Measurements from ENCODE around the gene ANKRD11. TPM values are rescaled to one million over a fixed set of nuclear protein-coding genes. Genes with fewer than 3 reads are reported as not detected.
A peak's percentile ranks its signal among the peaks of the same experiment; 100 is the strongest.

The ANKRD11 gene
- total and polyA plus RNA-seq, 7 donors: 30.6 to 161 (median 42.8) TPM

DNA sequence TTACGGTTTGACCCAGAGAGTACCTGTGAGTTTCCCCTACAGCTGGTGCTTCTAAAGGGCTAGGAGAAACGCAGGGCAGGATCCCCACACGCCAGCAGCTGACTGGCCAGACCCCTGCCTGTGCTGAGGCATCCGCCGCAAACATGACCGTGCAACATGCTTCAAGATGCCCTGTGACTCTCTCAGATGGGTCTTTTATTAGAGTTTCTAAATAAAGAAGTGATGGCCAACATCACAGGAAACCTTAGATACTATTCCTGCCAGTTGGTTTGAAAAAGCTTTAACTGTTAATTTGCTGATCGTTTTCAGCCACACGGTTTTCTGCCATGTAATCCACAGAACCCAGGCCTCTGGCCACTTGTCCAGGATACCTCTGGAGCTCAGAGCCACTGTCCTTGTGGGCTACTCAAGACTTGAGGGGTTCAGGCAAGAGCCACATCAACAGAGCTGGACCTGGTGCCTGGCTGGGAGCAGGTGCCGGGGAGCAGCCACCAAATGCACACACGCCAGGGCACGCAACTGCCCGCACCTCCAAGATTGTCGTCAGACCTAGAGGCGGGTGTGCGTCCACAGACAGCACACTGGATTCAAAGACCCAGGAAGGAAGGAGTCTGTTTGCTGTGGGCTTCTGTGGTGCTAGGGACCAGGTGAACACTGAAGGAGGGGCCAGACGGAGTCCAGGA lies 154.4 kb downstream of the ANKRD11 start:
- 78 to 89% methylated on average over 16 of the region's 16 CpGs for WGBS, 2 donors

DNA sequence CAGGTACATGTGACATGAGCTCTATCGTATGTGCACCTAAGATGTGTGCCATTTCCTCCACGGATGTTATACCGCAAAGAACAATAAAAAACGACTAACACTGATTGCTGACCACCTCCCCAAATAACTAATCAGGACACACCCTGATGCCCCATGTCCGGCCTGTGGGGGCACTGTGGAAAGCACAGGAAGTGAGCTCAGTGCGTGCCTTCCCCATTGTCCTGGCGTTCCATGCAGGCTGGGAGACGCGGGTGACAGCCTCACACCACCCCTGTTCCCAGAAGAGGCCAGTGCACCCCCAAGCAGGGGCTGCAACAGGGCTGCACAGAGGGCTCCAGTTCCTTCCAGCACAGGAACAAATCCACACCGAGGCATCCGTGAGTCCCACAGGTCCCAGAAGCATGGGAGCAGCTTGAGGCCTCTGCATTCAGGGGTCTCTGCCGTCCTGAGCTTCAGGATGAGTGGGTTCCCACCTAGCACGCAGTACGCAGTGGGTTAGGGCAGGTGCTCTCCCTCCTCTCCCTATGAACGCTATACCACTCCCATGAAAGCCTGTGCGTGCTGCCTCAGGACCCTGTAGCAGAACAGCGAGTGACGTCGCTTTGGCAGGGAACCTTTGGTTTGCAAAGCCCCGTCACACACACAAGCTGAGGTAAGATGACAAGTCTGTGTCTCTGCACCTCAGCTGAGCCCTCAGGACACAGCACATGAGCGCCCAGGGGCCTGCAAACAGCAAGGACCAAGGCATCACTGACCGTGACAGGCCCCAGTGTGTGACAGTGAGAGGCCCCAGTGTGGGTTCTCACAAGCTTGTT lies 155.2 kb downstream of the ANKRD11 start:
- Histone ChIP-seq H3K27me3 (no peaks in the 10 kb centered on the region), H3K27ac (peak overlapping the region in 3 of 4 donors; percentile 37 to 62 (median 56)), H3K9me3 (no peaks in the 10 kb centered on the region), H3K4me3 (no peak overlapping the region), H3K4me1 (peaks cover 0 to 55% (median 48%) of the 10 kb centered on the region in 4 donors), H3K36me3 (no peaks in the 10 kb centered on the region)
- intact Hi-C loops (cut with DNase I): loop anchor here (5.0 kb wide), 2 partner anchors 152 to 222 kb away; no protein-coding TSS in a partner anchor
- no peak for DNase-seq
- WGBS, 2 donors: 79 to 81% methylated on average over 22 of the region's 22 CpGs
- TF ChIP-seq POLR2A (IDR thresholded peaks at IDR 0.05): no peak
- no peak for TF ChIP-seq EP300 (IDR thresholded peaks at IDR 0.05)
- TF ChIP-seq POLR2AphosphoS5 (IDR thresholded peaks at IDR 0.05): no peak
- TF ChIP-seq, protein P1, sequence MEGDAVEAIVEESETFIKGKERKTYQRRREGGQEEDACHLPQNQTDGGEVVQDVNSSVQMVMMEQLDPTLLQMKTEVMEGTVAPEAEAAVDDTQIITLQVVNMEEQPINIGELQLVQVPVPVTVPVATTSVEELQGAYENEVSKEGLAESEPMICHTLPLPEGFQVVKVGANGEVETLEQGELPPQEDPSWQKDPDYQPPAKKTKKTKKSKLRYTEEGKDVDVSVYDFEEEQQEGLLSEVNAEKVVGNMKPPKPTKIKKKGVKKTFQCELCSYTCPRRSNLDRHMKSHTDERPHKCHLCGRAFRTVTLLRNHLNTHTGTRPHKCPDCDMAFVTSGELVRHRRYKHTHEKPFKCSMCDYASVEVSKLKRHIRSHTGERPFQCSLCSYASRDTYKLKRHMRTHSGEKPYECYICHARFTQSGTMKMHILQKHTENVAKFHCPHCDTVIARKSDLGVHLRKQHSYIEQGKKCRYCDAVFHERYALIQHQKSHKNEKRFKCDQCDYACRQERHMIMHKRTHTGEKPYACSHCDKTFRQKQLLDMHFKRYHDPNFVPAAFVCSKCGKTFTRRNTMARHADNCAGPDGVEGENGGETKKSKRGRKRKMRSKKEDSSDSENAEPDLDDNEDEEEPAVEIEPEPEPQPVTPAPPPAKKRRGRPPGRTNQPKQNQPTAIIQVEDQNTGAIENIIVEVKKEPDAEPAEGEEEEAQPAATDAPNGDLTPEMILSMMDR (IDR thresholded peaks at IDR 0.05): no peak

More for the DNA sequence above, 154.4 kb downstream of the ANKRD11 start:
- TF ChIP-seq, protein P1 (IDR thresholded peaks at IDR 0.05): no peak
- TF ChIP-seq EP300 (IDR thresholded peaks at IDR 0.05): no peak
- TF ChIP-seq POLR2A (IDR thresholded peaks at IDR 0.05): no peak
- no peak for TF ChIP-seq POLR2AphosphoS5 (IDR thresholded peaks at IDR 0.05)
- H3K4me1 ChIP-seq: peaks cover 0 to 52% (median 43%) of the 10 kb centered on the region in 4 donors
- intact Hi-C loops (cut with DNase I): loop anchor here (5.0 kb wide), 1 partner anchor 221 kb away; no protein-coding TSS in a partner anchor
- peak overlapping the region in 1 of 4 donors; percentile 56 for H3K27ac ChIP-seq
- no peaks in the 10 kb centered on the region for H3K27me3 ChIP-seq
- H3K36me3 ChIP-seq: no peaks in the 10 kb centered on the region
- no peaks in the 10 kb centered on the region for H3K9me3 ChIP-seq
- no peak for DNase-seq
- H3K4me3 ChIP-seq: no peak overlapping the region

DNA sequence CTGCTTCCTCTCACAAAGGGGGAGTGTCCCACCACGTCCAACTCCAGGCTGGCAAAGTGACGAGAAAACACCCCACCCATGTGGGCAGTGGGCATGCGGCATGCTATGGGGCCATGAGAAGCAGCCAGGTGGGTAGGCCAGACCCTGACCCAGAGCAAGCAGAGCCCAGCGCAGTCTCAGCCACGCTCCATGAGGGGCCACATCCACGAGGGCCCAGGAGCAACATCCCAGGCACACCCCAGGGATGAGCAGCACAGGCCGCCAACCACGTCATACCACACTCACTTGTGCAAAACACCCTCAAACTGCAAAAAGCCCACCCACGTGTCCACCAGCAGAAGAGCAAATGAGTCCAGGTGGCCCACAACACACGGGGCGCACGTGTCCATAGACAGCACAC lies 155.9 kb downstream of the ANKRD11 start:
- intact Hi-C loops (cut with DNase I): loop anchor here (5.0 kb wide), 1 partner anchor 153 kb away; no protein-coding TSS in a partner anchor
- TF ChIP-seq POLR2A (IDR thresholded peaks at IDR 0.05) (no peak), POLR2AphosphoS5 (IDR thresholded peaks at IDR 0.05) (no peak), EP300 (IDR thresholded peaks at IDR 0.05) (no peak)
- TF ChIP-seq, protein P1 (IDR thresholded peaks at IDR 0.05): no peak

DNA sequence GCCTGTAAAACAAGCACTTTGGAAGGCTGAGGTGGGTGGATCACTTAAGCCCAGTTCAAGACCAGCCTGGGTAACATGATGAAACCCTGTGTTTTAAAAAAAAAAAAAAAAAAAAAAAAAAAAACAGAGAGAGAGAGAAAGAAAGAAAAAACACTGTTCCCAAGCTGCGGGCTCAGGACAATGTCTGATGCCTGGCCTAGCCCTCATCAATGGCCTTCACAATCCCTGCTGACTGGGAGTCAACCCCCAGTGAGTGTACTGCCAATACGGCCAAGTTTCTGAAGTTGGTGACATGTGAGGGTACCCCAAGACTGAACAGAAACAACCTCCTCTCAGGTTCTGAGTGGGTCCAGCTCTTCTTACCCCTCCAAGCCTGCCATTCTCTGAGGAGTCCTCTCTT lies 156.3 kb downstream of the ANKRD11 start:
- Histone ChIP-seq H3K27ac (peak overlapping the region; percentile 37 to 62 (median 51)), H3K4me3 (no peak overlapping the region), H3K27me3 (no peaks in the 10 kb centered on the region), H3K9me3 (no peaks in the 10 kb centered on the region), H3K36me3 (no peaks in the 10 kb centered on the region), H3K4me1 (peaks cover 0 to 67% (median 58%) of the 10 kb centered on the region in 4 donors)
- WGBS, 2 donors: 33 to 52% methylated on average over 2 of the region's 2 CpGs
- DNase-seq: no peak
- intact Hi-C loops (cut with DNase I): loop anchor here (5.0 kb wide), 1 partner anchor 153 kb away; no protein-coding TSS in a partner anchor
- TF ChIP-seq, protein P1 (IDR thresholded peaks at IDR 0.05): no peak
- TF ChIP-seq POLR2AphosphoS5 (IDR thresholded peaks at IDR 0.05) (no peak), EP300 (IDR thresholded peaks at IDR 0.05) (no peak), POLR2A (IDR thresholded peaks at IDR 0.05) (no peak)

More for the DNA sequence above, 155.9 kb downstream of the ANKRD11 start:
- Histone ChIP-seq H3K27me3 (no peaks in the 10 kb centered on the region), H3K4me3 (no peak overlapping the region), H3K36me3 (no peaks in the 10 kb centered on the region), H3K9me3 (no peaks in the 10 kb centered on the region), H3K27ac (peak overlapping the region; percentile 37 to 62 (median 51)), H3K4me1 (peaks cover 0 to 63% (median 56%) of the 10 kb centered on the region in 4 donors)
- 78 to 82% methylated on average over 12 of the region's 12 CpGs for WGBS, 2 donors
- no peak for DNase-seq
